NCI-H524 (cell line): ENCODE data around the gene NFIA.
"Not testable (repeated sequence)": the region's sequence is repeated elsewhere in the genome, so short reads cannot be mapped to it uniquely, and the experiment has no call there.

ENCODE experiments used
- DNase-seq, 2 experiments: peaks; one replicate each; lab custom pipeline; 2025; lab: John Stamatoyannopoulos, UW

NFIA gene

DNA sequence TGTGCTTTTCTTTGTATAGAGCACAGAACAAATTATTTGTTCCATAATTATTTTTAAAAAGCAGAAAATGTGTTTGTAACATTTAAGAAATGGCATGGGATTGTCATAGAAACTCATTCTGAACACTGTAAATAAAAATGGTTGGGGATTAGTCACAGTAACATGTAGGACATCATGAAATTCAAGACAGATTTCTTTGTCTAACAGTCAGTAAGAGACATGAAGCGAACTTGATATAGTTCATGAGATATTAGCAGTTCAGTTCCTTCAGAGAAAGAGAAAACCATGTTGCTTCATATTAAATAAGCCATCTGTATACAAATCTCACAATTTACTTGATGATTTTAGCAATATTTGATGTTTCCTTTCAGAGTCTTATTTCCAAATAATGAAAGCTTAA is 19.7 kb downstream of the NFIA start:
- no peak for DNase-seq

DNA sequence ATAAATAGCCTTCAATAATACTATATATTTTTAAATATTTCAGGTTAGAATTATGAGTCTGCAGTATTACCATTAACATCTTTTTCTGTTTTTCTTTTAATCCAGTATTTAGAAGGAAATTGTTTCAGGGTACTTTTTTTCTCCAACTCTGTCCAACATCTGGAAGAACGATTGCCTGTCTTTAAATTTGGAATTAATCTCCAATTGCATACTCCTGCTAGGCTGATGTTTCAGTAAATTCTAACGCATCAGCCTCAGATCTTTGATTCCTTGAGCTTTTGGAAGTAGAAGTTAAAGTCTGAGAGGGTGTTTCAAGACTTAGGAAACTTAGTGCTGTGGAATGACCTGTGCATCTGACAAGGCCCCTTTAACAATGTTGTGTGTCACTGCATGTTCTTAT is 20.3 kb downstream of the NFIA start:
- no peak for DNase-seq

DNA sequence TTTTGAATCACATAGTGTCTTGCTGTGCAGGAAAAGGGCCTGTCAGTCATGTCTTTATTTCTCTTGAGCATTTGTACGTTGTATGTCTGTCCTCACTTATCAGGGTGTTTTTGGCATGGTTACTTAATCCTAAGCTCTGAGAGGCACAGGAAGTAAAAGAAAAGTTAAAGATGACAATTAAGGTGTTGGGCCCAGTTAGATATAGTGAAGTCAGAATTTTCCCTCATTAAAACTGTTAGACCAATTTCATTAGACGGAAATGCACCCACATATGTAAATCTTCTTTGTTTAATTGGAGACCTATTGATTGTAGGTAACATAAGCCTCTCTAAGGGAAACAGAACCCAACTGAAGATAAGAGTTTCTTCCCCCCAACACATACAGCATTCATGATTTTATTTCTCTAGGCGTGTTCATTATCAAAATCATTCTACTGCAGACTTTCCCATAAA is 21.9 kb downstream of the NFIA start:
- no peak for DNase-seq

DNA sequence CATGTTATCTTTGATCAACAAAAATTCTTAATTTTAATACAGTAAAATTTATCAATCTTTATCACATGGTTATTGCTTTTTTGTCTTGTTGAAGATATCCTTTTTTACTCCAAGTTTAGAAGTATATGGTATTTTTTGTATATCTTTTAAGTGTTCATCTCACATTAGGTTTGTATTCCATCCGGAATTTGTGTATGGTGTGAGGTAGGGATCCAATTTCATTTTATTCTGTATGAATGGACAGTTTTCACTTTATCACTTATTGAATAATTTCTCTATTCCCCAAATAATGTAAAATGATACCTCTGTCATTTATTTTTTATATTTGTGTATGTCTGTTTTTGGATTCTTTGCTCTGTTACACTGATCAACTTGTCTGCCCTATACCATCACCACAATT is 25.3 kb downstream of the NFIA start:
- DNase-seq, result no peak

DNA sequence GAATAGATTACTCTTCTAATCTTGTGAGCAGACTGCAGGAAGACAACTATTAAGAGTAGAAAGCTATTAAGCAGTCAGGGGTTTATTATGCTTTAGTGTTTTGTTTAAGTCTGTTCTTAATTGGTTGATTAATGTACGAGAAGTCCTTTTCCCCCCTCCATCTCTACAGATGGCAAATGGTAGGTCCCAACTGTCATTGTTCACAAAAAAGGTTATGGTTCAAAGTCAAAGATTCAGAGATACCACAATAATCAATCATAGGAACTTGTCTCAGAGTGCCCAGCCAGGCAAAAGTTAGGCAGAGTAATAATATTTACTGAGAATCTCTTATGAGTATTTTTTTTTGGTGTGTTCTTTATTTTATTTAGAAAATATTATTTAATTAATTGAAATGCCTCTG is 26.8 kb downstream of the NFIA start:
- peak; percentile 35 to 64 for DNase-seq

DNA sequence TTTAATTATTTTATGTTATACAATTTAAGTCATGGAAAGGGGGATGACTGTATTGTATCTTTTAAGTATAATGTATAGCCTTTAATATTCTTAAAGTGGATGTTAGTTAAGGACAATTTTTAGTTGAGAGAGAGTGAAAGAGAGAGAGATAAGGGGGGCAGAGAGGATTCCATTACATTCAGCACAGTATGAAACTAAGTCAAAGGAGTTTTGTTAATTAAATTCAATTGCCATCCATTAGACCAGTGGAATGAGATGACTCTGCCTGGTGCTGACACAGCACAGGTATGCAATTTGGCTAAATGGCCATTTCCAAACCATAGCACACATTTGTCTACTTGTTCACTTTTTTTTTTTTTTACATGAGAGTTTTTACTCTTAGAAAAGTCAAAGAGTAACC is 27.5 kb downstream of the NFIA start:
- DNase-seq, result no peak

DNA sequence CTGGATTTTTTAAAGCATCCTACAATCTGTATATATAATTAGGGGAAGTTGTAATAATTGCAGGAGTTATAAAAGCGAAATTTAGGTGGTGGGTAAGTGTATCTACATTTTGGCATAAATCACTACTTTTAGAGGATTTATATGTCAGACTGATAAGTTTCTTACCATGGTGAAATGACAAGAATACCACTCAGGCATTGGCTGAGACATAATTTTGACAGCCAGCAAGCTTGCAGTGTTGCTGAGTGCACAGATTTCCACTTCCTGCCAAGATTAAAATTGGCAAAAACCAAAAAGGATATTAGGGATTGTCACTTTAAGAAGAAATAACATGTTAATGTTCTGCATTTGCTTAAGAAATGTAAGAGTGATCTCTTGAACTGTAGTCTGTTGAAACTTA is 28.2 kb downstream of the NFIA start:
- DNase-seq, result no peak

DNA sequence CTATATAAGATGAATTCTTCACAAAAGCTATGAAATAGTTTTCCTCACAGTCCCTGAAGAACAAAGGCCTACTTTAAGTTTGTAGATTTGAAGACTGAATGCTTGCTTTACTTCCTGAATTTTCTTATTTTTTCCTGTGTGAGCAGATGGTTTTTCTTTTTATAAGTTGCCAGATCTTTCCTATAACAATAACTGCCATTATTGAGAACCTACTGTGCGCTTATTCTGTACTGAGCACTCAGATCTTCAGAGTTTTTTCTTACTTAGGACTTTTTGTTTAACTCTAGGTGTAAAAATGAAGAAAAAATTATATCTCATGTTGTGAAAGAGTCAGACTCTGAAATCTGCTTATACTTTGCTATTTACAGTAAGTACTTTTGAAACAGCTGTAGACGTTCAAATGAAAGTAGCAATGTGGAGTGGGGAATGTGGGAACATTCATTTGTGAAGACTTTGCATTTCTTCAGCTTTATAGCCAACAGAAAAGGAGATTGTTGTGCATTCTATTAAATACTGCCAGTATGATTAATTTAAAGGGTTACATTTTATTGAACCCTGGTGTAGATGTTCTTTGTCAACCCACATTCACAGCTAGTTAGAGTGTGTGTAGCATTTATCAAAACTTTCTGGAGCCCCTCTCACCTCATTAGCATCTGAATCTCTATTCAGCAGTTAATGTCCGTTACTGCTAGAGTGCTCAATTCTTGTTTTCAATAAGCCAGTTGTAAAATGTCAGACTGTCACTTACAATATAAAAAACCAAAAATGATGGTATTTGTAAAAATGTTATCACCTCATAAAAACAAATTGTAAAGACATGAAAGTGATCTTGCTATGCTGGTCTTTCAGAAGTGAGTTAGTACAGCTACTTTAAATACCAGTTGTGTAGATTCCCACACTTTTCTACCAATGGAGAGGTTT is 29.0 kb downstream of the NFIA start:
- DNase-seq, result no peak

DNA sequence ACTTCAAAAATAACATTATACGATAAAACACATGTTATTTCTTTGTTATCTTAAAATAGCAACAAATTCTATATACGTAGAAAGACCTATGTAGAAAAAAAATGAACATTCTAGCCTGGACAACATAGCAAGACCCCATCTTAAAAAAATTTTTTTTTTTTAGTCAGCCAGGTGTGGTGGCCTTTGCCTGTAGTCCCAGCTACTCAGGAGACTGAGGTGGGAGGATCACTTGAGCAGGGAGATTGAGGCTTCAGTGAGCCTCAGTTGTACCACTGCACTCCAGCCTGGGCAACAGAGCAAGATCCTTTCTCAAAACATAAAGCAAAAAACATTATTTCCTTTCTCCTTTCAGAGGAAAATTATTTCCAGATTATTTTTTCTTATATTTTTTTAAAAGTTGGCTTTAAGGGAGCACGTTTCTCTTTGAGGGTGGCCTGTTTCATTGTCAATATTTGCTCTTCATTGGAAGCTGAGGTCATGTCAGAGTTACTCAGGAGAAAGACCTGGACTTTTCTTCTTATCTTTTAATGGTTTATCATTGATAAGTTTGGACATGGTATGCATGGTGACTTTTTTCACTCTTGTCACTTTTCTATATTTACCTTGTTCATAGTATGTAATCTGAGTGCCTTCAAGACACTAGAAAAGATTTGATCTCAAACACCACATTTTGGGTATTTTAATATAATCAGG is 32.0 kb downstream of the NFIA start:
- no peak for DNase-seq

DNA sequence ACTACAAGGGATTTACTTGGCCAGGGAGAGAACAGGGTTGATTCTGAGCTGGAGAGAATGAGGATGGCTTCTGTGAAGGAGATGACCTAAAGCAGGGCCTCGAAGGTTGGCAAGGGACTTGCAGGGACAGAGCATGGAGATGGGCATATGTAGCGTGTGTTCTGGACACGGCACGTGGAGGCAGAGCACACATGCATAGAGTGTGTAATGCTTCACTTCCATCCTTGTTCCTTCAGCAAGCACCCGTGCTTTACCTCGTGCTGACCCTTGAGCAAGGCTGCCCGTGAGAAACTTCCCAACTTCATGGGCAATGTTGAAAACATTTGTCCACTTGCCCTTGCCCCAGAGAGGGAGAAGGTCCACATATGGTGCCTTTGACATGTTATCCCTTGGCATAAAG is 33.1 kb downstream of the NFIA start:
- no peak for DNase-seq

DNA sequence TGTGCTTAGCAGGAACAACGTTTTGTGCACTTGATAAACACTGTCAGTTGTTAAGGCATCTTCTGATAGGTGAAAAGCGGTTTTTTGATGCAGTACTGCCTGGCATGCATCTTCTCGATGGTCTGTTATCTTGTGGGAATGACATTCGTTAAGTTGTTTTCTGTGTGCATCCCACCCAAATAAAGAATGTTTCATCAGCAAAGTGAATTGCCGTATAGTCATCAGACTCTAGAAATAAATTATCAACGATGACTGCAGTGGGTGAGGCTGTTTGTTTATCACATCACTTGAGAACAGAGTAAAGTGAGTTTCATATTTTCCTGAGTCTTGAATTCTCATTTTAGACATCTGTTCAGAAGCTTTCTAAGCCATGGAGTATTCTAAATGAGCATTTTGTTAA is 34.1 kb downstream of the NFIA start:
- no peak for DNase-seq

DNA sequence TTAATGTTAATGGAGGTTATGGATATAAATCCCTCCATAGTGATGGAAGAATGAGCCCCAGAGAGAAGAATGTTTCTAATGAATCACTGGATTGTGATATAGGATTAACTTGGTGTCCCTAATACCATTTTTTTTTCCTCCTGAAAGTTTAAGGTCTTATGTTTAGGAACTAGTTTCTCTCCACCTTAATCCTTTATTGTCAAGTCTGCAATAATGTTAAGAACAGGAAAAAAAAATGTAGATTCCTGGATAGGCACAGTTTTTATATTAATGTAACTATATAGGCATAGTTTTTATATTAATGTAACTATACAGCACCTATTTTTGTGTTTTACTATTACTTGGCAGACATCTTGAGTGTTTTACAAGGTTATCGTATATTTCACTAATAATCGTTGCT is 34.9 kb downstream of the NFIA start:
- DNase-seq, result no peak

DNA sequence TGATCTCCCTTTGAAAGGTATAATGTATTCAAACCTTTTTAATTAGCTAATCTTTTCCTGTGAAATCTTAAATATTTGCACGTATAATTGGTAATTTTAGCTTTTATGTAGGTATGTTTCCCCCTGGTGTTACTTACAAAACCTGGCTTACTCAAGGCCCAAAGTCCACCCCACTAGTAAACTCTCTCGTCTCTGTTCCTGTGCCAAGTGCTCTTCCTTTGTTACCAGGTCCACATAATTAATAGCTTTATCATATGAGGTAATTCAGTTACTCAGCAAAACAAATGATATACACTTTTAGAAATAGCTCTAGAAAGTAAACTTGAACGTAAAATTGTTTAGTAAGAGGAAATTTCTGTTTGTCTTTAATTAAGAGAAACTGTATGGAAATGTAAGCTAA is 36.7 kb downstream of the NFIA start:
- DNase-seq, result no peak

DNA sequence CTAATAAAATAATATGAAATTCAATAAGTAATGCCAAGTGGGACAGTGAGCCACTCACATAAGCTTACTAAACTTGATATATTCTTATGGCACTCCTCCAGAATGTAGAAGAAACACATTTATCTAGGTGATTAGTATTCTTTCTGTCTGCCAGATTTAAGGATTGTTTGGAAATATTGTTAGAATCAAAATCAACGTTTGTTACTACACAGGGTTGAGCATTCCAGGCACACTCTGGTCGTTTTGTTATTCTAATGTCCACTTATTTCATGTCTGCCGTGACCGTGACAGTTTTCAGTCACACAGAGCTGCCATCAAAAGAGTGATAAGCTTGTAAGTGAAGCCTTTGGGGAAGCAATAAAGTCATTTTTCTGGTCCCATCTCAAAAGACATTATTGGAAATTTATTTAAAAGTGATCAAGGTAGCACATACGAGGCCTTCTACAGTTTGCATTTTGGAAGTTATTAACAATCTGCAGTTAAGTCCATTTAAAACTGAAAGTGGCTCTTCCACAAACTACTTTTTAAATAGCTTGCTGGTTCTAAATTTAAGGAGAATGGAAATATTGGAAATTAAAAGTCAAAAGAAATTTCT is 38.0 kb downstream of the NFIA start:
- no peak for DNase-seq

DNA sequence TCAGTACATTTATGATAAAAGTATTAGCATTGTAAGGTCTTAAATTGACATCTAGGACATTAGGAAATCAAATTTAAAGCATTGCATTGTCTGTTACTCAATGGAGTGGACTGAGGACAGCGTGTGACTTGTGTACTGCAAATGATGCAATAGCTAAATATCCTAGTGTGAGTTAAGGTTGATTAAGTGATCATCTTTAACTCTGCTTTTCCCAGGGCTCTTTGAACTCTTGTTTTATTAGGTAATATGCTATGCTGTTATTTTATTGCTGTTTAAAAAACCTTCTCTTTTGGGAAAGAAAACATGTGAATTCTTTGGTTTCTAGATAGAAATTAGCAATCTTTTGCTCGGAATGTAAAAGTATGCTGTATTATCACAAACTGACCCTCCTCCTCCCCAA is 38.6 kb downstream of the NFIA start:
- no peak for DNase-seq

DNA sequence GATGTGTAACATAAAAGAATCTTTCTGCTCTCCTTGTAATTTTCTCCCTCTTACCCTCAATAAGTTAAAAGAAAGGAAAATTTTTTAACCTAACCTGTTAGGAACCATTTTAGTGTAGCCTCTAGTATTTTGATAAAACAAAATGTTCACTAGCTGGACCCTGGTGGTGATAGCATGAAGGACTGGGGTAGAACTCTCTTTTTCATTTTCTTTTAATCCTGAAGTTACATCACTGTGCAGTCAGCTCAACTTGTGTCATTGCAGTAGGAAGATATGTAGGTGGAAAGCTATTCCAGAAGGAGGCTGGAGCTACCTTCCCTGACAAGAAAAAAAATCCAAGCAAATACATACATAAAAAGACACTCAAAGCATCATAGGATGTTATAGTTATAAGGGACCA is 39.3 kb downstream of the NFIA start:
- no peak for DNase-seq

DNA sequence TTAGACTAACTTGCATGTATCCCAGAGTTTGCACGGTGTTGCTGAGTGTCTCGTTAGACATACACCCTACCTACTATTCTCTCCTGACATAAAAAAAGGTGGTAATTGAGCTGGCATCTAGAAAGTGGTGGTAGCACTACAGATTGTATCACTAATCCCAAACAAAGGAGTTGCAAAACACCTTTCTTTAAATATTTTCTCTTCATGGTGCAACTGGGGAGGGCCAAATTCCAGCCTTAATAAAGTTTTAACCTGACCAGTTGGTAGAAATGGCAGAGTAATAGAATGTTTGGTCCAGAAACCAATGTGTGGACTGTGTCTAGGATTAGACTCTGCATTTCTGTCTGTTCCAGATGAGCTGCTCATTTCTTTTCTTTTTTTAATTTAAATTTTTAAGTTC is 40.0 kb downstream of the NFIA start:
- no peak for DNase-seq

DNA sequence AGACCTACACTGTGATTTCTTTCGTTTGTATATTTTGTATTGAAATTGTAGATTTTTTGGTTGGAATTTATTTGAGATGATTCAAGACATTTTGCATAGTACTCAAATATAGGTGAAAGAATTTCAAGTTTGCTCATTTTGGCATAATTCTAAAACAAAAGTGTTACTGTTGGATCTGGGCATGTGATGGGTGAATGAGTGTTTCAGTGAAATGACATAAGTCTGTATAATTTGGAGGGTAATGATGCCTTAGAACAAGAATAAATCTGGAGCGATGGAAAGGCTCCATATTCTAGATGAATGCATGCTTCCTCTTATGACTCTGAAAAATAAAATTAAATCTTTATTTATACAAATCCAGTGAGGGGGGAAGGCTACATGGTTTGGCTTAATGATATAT is 41.0 kb downstream of the NFIA start:
- no peak for DNase-seq

DNA sequence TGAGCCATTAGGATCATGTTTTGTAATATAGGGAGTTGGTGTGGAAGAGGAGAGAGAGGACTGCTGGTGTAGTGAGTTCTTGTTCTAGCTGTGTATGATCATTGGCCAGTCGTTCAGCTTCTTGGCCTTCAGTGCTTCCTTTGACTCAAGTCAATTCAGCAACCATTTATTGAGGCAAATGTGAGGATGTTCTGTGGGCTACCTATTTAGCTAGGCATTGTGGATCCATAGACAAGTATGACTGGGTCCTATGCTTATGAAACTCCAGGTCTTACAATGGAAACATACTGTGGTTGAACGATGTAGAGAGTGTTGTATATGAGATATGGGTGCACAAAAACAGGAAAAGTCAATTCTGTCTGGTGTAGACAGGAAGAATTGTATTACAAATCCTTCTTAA is 41.7 kb downstream of the NFIA start:
- no peak for DNase-seq

DNA sequence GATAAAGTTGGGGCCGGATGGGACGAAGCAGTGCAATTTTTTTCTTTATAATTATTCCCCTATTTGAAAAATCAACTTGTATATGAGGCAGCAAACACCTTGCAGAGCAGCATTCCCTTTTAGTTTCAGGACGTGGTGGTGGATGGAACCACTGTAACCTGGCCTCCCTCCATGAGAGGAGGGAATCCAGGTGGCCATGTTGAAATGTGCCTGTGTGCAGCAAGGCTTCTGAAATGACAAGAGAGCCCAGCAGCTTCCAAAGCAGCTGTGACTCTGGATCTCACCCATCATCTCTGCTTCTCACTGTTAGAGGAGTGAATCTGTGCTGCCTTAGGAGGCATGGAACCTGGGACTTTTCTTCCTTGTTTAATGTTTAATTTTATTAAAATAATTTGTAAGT is 42.3 kb downstream of the NFIA start:
- DNase-seq, result peak in 1 of 2 experiments; percentile 11

DNA sequence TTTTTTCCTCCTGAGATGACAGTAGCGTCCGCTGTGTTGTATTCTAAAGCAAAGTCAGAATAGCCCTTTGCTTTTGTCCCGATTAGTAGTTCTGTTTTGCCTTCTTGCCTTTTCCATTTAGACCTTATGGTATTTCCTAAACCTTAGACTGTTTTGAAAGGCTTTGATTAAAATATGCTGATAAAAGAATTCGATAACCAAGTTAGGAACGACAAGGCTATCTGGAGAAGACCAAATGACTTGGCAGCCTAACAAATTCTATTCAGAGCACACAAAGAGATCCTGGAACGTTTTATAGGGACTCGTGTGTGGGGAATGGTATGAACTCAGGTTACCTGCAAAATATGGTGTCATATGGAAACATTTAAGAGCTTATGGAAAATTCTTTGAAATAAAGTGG is 42.9 kb downstream of the NFIA start:
- no peak for DNase-seq

DNA sequence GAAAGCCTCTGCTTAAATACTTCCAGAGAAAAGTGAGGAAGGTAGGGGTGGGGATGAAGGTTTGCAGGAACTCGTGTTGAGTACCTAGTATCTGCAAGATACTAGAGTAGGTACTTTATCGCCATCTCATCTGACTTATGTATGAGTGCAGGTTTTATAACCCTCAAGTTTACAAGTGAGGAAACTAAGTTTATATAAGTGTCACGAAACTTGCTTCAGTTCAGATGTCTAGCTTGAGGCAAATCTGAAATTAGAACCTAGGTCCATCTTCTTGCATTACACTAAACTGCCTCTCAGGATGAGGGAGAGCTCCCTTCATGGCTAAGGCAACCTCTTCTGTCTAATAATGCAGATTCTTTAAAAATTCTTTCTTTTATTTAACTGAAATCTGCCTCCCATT is 43.5 kb downstream of the NFIA start:
- DNase-seq, result no peak

DNA sequence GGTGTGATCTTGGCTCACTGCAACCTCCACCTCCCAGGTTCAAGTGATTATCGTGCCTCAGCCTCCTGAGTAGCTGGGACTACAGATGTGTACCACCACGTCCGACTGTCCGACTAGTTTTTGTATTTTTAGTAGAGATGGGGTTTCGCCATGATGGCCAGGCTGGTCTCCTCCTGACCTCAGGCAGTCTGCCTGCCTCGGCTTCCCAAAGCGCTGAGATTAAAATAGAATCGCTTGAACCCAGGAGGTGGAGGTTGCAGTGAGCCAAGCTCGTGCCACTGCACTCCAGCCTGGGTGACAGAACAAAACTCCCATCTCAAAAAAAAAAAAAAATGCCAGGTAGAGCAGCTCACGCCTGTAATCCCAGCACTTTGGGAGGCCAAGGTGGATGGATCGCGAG is 44.5 kb downstream of the NFIA start:
- DNase-seq, result not testable (repeated sequence)
